WERI-Rb-1 (cell line): Measurements from ENCODE around the gene STK4.

Experiments
- DNase-seq: peaks from one replicate; pipeline ENCODE4 v3.0.0-alpha.2; 2020
- H3K27ac ChIP-seq: fragments of 250-450 bp; sonication (Bioruptor Pico); 2 replicates; pipeline ENCODE4 v1.5.1; 2020; ENCODE audit warnings: mild to moderate bottlenecking, moderate library complexity
- H3K27me3 ChIP-seq: fragments of 250-450 bp; sonication (Bioruptor Pico); 2 replicates; pipeline ENCODE4 v1.5.1; 2021; ENCODE audit warnings: mild to moderate bottlenecking, low read depth, moderate library complexity; ENCODE audit not compliant: insufficient read depth, severe bottlenecking
- H3K36me3 ChIP-seq: fragments of 250-450 bp; sonication (Bioruptor Pico); 2 replicates; pipeline ENCODE4 v1.5.1; 2020; ENCODE audit warnings: mild to moderate bottlenecking, moderate library complexity
- H3K4me3 ChIP-seq: 2 replicates; pipeline ENCODE4 v1.5.1; 2011; ENCODE audit warnings: low read depth, mild to moderate bottlenecking, control low read depth, low read length
- H3K9me3 ChIP-seq: fragments of 250-450 bp; sonication (Bioruptor Pico); 2 replicates; pipeline ENCODE4 v1.5.1; 2021; ENCODE audit warnings: mild to moderate bottlenecking, moderate library complexity; ENCODE audit not compliant: severe bottlenecking
- CTCF ChIP-seq: IDR thresholded peaks from 2 replicates; pipeline ENCODE4 v1.5.1; 2011; ENCODE audit warnings: low read depth, mild to moderate bottlenecking, control low read depth, inconsistent platforms, low read length

STK4 gene

GRCh38 chr20:45036044-45036755 lies 69.9 kb downstream of the STK4 start:
- no peak overlapping the region for H3K4me3 ChIP-seq
- no peak overlapping the region for H3K27ac ChIP-seq
- no peak for DNase-seq
- H3K27me3 ChIP-seq, result no peaks in the 10 kb centered on the region
- no peaks in the 10 kb centered on the region for H3K9me3 ChIP-seq
- H3K36me3 ChIP-seq, result no peaks in the 10 kb centered on the region
- TF ChIP-seq CTCF, result no peak

GRCh38 chr20:45037050-45037449 lies 70.7 kb downstream of the STK4 start:
- H3K27me3 ChIP-seq, result no peaks in the 10 kb centered on the region
- no peak for DNase-seq
- no peaks in the 10 kb centered on the region for H3K36me3 ChIP-seq
- H3K9me3 ChIP-seq, result no peaks in the 10 kb centered on the region
- no peak overlapping the region for H3K27ac ChIP-seq
- TF ChIP-seq CTCF, result no peak
- H3K4me3 ChIP-seq, result no peak overlapping the region

GRCh38 chr20:45037635-45038034 lies 71.3 kb downstream of the STK4 start:
- Histone ChIP-seq H3K27ac (no peak overlapping the region), H3K36me3 (no peaks in the 10 kb centered on the region), H3K27me3 (no peaks in the 10 kb centered on the region), H3K4me3 (no peak overlapping the region), H3K9me3 (no peaks in the 10 kb centered on the region)
- TF ChIP-seq CTCF, result no peak
- no peak for DNase-seq

GRCh38 chr20:45038745-45039474 lies 72.6 kb downstream of the STK4 start:
- H3K9me3 ChIP-seq, result no peaks in the 10 kb centered on the region
- no peak overlapping the region for H3K27ac ChIP-seq
- no peaks in the 10 kb centered on the region for H3K27me3 ChIP-seq
- no peak for TF ChIP-seq CTCF
- no peaks in the 10 kb centered on the region for H3K36me3 ChIP-seq
- no peak for DNase-seq
- H3K4me3 ChIP-seq, result no peak overlapping the region

- Histone ChIP-seq H3K36me3 (no peaks in the 10 kb centered on the region), H3K4me3 (no peak overlapping the region), H3K27ac (no peak overlapping the region), H3K9me3 (no peaks in the 10 kb centered on the region), H3K27me3 (no peaks in the 10 kb centered on the region)
- no peak for DNase-seq
- no peak for TF ChIP-seq CTCF
These were observed 73.1 kb downstream of the STK4 start for GRCh38 chr20:45039475-45039820.
